GOT3 (cell line): Measurements from ENCODE around the gene SLC39A2.
"Not testable (repeated sequence)": the region's sequence is repeated elsewhere in the genome, so short reads cannot be mapped to it uniquely, and the experiment has no call there.

ENCODE experiments used
- DNase-seq: peaks from one replicate; lab custom pipeline; 2025; ENCODE audit warnings: mixed read lengths; lab: John Stamatoyannopoulos, UW

Gene SLC39A2

DNA sequence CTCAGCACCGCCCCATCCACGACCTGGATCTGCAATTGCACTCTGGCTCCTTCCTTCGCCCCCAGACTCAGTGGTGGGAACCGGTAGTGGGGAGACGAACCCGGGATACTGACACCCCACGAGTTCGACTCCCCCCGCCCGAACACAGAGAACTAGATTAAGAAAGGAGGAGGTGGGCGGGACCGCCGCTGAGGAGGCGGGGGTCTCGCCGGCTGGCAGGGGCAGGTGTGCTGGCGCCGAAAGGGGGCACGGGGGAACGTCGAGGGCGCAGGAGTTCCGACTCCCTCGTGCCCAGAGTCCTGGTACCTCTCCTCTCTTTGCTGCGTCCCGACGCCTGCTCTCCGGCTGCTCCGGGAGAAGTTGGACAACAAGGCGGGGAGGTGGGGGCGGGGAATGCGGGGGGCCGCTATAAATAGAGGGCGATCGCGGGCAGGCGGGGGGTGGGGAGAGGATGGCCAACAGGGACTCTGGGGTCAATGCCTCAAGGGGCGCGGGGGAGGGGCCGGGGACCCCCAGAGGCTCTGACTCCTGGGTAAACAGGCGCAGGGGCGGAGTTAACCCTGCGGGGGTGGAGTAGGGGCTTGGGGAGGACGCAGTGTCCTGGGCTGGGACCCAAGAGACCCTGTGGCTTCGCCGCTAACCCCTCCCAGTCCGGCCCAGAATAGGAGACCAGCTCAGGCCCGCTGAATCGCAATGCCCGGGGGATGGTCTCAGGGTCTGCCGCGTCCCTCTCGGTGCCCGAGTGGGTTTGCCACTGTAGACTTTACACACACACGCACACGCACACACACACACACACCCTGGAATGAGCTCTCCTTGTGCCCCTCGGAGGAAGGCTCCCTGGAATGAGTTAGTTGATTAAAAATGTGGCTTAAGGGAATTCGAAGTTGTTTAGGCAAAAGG lies 26.5 kb downstream of the SLC39A2 start:
- no peak for DNase-seq

DNA sequence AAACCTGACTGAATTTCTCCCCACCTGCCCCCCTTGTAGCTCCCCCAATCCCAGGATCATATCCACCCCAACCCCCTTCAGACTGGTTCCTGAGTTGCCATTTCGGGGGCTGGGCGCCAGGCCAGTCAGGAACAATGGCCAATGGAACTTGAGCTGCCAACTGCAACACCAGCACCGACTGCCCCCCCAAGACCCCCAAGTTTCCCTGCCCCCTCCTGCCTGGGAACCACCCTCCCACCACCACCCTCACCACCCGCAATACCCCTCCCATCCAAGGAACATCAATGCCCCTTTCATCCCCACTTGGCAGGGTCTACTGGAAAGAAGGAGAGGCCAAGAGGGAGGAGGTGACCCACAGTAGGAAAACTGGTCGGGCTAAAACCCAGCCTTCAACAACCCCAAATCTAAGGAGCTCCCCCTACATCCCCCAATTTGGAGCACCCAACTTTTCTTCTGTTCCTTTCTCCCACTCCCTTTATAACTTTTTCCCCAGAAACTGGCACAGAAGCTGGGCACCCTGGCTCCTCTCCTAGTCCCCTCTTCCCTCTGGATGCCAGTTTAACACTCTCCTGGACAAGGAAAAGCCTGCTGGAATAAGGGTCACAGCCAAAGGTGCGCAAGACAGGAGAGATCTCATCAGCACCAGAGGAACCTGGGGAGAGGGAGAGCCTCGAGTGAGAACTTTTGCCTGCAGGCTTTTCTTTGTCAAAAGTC lies 27.3 kb downstream of the SLC39A2 start:
- no peak for DNase-seq

DNA sequence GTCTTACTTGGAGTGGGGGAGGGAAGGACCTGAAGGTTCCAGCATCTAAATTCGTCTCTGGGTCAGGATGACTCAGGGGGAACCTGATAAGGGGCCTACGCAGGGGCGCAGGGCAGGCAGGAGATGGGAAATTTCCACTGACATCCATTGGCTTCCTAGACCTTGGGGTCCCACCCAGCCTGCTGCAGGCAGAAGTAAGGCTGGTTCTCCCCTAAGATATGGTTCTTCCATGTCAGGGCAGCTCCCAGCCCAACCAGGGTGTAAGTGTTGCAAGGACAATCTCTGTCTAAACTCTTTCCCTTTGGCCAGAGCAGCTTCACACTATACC lies 27.9 kb downstream of the SLC39A2 start:
- no peak for DNase-seq

DNA sequence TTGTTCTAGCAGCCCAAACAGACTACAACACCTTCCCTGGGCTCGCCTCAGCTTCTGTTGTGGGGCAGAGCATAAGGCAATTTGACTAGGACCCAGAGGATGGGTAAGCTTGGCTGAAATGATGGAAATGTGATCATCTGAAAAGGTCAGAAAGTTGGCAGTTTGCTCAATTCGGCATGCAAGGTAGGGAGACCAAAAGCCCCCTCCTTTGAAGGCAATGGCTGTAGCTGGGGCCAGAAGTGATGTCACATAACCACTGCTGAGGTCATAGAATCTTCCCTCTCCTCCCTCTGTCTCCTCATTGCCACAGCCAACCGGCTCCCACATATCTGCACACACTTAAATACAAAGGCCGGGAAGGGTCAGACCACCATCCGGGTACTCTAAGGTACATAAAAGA lies 30.8 kb downstream of the SLC39A2 start, which contains the start of gene TPPP2:
TPPP2 (plus strand) TSS at position 301 of the 400 bp plus-strand sequence. CDS start 365 bp downstream, outside the sequence.
- DNase-seq = no peak

DNA sequence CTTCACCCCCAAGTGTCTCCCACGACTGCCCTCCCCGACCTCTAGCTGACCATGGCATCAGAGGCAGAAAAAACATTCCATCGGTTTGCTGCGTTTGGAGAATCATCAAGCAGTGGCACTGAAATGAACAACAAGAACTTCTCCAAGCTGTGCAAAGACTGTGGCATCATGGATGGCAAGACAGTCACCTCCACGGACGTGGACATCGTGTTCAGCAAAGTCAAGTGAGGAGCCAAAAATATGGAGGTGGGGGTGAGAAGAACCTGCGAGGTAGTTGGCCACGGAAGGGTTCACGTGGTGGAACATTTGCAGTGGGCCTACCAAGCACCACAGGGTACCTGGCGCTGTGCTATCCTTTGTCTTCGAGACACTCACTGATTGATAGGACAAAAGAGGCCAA lies 31.4 kb downstream of the SLC39A2 start:
- no peak for DNase-seq

DNA sequence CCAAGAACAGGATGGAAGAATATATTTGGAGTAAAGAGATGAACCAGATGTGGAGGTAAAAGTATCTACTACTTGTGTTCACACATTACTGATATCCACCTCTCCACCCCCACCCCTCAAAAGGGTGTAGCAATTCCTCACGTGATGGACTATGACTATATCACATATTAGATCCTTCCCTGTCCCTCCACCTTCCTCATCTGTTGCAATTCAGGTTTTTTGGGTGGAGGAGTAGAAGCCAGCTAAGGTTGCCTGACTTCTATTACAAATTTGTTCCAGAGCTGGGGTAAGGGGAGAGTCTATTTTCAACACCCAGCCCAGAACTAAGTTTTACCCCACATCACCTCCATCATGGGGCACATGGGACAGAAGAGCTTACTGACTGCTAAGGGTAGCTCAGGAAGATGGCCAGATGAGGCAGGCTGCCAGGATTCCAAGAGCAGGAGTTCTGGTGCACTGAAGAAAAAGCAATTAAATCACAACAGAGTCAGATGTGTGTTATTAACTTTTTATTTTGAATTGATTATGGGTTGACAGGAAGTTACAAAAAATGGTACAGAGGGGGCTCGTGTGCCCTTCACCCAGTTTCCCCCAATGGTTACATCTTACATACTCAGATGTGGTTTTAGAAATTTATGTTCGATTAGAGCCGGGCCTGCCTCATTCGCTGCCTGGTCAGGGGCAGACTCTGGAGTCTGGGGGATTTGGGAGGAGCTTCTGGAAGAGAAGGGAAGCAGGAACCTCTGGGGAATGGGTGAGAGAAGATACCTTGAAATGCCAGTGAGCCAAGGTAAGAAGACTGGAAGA lies 33.4 kb downstream of the SLC39A2 start:
- no peak for DNase-seq

DNA sequence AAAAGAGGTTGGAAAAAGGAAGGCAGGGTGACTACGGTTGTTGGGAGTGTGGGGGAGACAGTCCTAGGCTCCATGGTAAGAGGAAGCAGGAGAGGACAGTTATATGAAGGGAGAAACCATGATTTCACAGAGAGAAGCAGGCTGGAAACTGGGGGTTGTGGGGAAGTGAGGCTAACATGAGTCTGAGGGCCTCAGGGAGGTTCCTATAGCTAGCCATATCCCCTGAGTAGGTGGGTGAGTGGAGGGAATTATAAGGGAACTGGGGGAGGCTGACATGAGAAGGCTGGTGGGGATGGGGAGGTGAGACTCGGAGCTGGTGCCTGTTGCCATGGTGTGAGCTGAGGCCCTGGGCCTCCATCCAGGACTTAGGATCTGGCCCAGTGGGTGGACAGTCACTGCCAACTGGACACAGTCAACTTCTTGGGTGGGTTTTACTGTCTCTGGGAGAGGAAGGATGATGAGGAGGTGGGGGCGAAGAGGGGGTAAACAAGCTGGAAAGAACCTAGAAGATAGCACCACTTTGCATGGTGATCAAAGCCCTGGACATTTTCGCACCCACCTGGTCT lies 34.1 kb downstream of the SLC39A2 start:
- DNase-seq = no peak

DNA sequence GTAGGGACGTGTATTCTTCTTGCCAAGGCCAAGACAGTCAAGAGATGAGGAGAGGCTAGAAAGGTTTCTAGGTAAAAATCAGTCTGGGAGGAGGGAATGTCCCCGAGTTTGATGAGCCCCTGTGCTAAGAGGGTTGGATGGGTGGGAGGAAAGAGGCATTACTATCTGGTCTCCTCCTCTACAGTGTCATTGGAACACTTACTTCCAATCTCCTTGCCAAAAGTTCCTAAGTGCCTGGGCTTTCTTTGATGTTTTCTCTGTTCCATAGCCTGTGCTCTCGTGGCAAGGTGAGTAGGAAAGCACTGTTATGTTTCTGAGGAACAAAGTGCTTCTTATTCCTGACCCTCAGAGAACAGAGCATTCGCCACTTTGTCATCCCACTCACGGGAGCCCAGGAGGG lies 35.6 kb downstream of the SLC39A2 start, which contains the start of gene RNASE13:
RNASE13 (minus strand) TSS at position 101 of the 400 bp plus-strand sequence. CDS start 519 bp downstream, outside the sequence.
- no peak for DNase-seq

DNA sequence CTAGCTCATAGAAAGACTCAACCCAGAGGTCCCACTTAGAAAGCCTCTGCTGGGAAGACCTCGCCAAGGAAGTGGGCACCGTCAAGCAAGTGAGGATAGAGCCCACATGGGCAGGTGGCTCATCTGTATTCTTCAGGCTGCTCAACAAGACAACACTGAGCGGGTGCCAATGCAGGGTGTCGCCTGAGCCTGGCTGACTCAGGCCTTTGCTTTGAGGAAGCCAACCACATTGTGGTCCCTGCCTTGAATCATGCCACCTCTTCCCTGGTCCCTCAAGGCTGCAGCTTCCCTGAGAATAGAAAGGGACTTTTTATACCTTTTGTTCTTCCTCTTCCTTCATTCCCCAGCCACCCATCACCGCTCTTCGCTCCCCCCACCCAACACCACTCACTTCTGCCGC lies 37.7 kb downstream of the SLC39A2 start:
- DNase-seq = no peak

DNA sequence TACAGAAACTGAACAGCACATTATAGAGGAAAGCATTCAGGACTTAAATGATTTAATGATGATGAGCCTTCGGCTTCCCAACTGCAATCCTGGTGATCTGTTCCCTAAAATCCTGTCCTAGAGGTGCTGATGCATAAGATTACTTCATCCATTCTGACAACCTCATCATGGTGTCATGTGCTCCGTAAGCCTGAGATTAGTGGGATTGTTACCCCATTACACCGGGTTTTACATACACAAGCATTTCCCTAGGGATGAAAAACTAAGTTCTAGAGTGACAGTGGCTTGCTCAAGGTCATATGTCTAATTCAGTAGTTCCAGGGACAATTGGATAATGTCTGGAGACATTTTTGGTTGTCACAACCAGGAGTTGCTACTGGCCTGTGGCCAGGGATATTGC lies 38.1 kb downstream of the SLC39A2 start:
- DNase-seq = no peak

DNA sequence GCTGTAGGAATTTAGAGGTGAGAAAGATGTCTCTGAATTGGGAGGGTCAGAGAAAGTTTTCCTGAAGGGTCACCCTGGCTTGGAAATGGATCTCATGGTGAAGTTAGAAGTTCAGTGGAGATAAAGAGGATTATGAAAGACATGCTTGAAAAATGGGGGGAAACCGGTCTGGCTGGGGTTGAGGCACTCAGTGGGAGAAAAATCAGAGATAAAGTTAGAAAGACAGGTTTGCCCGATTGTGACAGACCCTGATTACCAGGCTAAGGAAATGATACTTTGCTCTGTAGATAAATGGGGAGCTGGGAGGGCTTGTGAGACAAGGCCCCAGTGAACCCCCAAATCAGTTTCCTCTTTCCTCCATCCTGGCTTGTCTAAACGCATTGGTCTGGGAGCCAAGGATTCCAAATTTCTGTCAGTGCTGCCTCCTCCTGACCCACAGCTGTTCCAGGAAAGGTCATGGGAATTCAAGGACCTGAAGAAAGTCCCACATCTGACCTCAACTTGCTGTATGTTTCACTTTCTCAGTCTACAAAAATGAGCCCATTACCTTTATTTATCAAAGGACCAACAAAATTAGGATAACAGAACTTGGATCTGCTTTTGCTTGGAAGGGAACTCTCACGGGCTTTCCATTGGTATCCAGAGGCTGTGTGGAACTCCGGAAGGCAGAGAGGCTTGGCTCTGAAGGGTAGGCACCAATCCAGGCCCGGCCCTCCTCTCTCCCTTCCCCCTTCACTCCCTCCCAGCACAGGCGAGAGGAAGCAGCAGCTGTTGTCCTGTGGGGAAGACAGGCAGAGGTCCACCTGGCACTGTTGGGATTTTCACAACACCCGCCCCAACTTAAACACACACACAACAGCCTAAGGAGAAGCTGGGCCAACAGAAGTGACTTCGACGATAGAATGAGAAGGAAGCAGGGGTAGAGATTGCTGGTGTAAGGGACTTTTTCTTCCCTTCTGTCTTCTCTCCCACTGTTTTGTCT lies 39.6 kb downstream of the SLC39A2 start:
- DNase-seq = no peak

DNA sequence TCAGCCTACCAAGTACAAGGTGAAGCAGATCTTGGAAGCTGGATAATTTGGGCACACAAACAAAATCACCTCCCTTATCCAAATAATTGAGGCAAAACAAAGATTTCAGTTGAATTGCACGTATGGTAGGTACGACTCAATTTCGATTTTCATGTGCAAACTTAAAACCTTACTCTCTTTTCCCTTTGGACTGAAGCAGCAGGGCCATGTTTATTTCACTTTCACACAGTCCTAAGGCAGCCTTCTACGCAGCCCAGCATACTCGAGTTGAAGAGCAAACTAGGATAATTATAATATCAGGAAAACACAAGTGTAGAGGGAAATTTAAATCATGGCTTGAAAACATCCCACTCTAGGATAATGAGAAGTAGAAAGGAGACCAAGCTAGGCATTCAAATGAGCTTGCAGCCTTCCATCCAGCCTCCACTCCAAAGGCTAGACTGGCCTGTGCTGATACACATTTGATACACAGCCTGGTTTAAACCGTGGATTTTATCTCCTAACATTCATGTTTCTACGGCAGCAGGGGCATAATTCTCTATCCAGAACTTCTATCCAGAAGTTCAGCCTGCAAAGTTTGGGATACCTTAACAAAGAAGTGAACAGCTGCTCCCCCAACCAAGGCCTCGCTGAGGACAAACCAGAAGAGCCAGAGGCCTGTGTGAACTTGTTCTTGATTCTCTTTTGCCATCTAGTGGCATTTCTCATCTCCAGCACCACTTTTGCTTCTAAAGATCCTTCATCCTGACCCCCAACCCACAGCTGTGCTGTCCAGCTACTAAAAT lies 40.7 kb downstream of the SLC39A2 start:
- DNase-seq = no peak

DNA sequence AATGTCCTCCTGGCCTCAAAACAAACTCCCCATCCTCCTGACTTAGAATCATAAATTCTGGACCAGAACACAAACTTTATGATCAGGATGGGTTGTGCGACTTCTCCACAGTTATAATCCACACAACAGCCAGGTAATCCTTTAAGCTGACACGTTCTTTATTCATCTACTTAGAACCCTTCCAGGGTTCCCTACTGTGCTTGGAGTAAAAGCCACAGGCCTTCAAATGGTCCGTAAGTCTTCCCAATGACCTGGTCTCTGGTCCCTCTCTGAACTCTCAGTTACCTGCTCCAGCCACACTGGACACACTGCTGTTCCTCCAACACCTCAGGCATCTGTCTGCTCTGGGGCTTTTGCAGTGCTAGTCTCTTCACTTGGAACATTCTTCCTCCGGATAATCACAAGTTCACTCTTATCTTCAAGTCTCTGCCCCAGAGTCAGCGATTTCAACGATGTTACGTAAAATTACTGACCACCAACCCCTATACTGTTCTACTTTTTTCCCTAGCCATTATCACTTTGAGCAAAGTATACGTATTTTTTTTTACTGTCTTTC lies 41.4 kb downstream of the SLC39A2 start:
- DNase-seq = no peak

DNA sequence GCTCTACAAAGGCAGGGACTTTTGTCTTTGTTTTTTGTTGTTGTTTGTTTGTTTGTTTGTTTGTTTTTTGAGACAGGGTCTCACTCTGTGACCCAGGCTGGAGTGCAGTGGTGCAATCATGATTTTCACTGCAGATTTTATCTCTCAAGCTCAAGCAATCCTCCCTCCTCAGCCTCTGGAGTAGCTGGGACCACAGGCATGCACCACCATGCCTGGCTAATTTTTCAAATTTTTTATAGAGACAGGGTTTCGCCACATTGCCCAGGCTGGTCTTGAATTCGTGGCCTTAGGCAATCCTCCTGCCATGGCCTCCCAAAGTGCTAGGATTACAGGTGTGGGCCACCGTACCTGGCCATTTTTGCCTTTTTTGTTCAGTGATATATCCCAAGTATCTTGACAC lies 41.8 kb downstream of the SLC39A2 start:
- DNase-seq = not testable (repeated sequence)

DNA sequence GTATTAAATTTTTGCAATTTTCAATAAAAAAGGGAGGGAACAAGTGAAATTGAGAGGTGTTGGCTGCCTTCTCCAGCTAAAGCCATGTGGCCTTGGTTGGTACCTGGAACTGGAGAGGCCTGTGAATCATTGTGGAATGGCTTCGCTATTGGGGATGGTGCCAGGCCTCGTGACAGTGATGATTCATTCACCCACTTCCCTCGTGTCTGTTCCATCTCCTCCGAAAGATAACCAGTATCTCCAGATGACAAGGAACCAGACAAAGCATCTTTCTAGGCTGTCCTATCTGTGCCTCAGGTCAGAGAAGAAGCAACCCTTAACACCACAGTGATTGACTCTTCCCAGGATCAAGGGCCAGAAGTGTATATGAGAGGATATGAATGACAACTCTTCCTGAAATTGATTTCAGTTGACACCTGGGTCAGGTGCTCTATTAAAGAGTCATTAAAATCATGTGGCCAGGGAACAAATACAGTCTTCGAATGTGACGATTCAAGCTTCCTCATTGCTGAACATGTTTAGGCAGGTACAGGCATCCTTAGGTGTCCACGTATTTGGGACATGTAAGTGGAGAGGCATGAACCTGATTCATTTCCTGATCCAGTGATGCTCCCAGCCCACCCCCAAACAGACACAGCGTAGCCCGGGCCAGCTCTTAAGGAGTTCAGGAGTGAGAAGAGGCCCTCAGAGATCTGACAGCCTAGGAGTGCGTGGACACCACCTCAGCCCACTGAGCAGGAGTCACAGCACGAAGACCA lies 42.8 kb downstream of the SLC39A2 start, which contains the start of gene RNASE7:
RNASE7 (plus strand) TSS at position 687 of the 758 bp plus-strand sequence. CDS start 631 bp downstream, outside the sequence.
- no peak for DNase-seq

DNA sequence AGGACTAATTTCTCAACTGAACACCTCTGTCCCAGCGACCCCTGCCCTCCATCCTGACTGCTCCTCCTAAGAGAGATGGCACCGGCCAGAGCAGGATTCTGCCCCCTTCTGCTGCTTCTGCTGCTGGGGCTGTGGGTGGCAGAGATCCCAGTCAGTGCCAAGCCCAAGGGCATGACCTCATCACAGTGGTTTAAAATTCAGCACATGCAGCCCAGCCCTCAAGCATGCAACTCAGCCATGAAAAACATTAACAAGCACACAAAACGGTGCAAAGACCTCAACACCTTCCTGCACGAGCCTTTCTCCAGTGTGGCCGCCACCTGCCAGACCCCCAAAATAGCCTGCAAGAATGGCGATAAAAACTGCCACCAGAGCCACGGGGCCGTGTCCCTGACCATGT lies 43.8 kb downstream of the SLC39A2 start:
- DNase-seq = no peak

DNA sequence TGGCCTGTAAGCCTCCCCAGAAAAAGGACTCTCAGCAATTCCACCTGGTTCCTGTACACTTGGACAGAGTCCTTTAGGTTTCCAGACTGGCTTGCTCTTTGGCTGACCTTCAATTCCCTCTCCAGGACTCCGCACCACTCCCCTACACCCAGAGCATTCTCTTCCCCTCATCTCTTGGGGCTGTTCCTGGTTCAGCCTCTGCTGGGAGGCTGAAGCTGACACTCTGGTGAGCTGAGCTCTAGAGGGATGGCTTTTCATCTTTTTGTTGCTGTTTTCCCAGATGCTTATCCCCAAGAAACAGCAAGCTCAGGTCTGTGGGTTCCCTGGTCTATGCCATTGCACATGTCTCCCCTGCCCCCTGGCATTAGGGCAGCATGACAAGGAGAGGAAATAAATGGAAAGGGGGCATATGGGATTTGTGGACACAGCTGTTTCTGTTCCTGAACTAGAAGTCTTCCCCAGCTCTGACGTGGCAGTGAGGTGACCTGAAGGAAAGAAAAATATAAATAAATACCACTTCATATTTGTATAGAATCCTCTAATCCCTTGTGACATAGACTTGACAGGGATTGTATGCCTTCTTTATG lies 44.4 kb downstream of the SLC39A2 start:
- DNase-seq = no peak

DNA sequence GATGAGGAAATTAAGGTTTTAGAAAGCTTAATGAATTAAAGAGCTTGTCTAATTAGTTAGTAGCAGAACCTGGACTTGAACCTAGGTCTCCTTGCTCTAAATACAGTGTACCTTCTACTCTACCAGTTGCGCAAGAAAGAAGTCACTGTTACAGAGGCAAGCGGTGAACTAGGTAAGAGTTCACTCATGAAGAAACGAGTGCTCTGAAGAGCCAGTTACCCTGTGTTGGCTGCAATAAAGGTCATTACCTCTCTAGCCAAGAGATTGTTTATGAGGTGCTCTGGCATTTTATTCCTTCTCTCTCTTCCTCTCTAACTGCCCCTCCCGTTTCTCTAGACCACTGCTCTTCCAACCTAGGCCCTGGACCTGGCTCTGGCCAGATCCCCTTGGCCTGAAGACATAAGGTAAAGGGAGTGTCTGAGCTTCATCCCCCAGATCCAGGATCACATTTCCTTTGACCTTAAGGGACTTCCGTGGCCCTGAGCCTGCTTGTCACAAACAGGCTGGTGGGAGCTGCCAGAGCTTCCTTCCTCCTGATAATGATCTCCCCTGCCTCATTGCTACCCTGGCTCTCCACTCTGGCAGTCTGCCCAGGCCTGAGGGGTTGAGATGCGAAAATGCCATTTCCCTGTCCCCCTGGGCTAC lies 45.0 kb downstream of the SLC39A2 start:
- no peak for DNase-seq
